HL-60 (cell line): Measurements from ENCODE around the gene INSIG1.

Source experiments
- DNase-seq, 2 experiments: peaks; one replicate each; pipeline ENCODE4 v3.0.0-alpha.2; 2010 to 2020; ENCODE audit warnings: low read depth in 1 of 2, low spot score in 1 of 2
- H3K27ac ChIP-seq: fragments of 250-450 bp; sonication (Bioruptor Pico); replicated peaks from 2 replicates; pipeline ENCODE4 v1.5.1; 2020; ENCODE audit warnings: mild to moderate bottlenecking, moderate library complexity
- H3K27me3 ChIP-seq: fragments of 250-450 bp; sonication (Bioruptor Pico); 2 replicates; pipeline ENCODE4 v1.5.1; 2021; ENCODE audit warnings: mild to moderate bottlenecking, moderate library complexity; ENCODE audit not compliant: insufficient read depth, poor library complexity, severe bottlenecking
- H3K4me3 ChIP-seq: replicated peaks from 2 replicates; pipeline ENCODE4 v1.5.1; 2011; ENCODE audit warnings: mild to moderate bottlenecking, control low read depth, low read length; ENCODE audit not compliant: insufficient read depth
- GABPA ChIP-seq: IDR thresholded peaks from 2 replicates; pipeline ENCODE4 v1.6.1; 2012; ENCODE audit warnings: low read depth
- POLR2AphosphoS5 ChIP-seq: IDR thresholded peaks from 2 replicates; pipeline ENCODE4 v1.6.1; 2012; ENCODE audit warnings: low read depth
- SPI1 ChIP-seq: IDR thresholded peaks from 2 replicates; pipeline ENCODE4 v1.6.1; 2012; ENCODE audit warnings: low read depth, mild to moderate bottlenecking, borderline replicate concordance
- TF ChIP-seq, protein P1 (sequence below): IDR thresholded peaks from one replicate; pipeline ENCODE4 v1.5.1; 2011; ENCODE audit warnings: low read length, control low read depth, inconsistent platforms; ENCODE audit not compliant: insufficient read depth
- TF ChIP-seq, protein P2 (sequence below): IDR thresholded peaks from 2 replicates; pipeline ENCODE4 v1.6.1; 2012; ENCODE audit warnings: low read depth; ENCODE audit not compliant: insufficient replicate concordance

INSIG1 gene

DNA sequence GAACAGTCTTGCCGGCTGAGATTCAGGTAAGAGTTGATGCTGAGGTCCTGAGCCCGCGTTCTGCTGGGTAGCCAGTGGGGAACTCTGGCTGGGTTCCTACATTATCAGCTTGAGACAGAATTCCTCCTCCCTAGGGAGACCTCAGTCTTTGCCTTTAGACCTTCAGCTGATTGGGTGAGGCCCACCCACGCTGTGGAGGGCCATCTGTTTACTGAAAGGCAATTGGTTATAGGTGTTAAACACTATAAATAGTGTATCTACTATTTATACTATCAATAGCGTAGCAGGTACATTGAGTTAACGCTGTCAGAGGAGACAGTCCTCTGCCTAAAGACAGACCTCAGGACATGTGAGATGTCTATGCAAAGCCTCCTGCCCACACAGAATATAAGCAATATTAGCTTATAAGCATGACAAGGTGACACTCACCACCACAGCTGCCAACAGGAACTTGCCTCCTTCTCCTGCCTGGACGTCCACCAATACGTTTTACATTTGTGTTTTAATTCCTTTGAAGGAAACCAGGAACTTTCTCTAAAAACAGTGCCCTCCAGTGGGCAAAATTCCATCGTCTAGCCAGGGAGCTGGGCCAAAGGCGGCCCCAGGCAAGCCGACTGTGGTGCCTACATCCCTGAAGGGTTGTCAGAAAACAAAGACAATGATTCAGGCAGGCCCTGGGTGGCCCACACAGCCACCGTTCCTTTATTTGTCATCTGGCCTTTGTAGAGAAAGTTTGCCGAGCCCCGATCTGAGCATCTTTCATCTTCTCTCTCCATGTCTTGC lies 58.8 kb downstream of the INSIG1 start:
- peak overlapping the region; percentile 66 for H3K27ac ChIP-seq
- DNase-seq, result no peak
- TF ChIP-seq SPI1, result no peak
- no peak for TF ChIP-seq POLR2AphosphoS5
- TF ChIP-seq, protein P1, sequence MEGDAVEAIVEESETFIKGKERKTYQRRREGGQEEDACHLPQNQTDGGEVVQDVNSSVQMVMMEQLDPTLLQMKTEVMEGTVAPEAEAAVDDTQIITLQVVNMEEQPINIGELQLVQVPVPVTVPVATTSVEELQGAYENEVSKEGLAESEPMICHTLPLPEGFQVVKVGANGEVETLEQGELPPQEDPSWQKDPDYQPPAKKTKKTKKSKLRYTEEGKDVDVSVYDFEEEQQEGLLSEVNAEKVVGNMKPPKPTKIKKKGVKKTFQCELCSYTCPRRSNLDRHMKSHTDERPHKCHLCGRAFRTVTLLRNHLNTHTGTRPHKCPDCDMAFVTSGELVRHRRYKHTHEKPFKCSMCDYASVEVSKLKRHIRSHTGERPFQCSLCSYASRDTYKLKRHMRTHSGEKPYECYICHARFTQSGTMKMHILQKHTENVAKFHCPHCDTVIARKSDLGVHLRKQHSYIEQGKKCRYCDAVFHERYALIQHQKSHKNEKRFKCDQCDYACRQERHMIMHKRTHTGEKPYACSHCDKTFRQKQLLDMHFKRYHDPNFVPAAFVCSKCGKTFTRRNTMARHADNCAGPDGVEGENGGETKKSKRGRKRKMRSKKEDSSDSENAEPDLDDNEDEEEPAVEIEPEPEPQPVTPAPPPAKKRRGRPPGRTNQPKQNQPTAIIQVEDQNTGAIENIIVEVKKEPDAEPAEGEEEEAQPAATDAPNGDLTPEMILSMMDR, result no peak
- no peak for TF ChIP-seq GABPA
- TF ChIP-seq, protein P2, sequence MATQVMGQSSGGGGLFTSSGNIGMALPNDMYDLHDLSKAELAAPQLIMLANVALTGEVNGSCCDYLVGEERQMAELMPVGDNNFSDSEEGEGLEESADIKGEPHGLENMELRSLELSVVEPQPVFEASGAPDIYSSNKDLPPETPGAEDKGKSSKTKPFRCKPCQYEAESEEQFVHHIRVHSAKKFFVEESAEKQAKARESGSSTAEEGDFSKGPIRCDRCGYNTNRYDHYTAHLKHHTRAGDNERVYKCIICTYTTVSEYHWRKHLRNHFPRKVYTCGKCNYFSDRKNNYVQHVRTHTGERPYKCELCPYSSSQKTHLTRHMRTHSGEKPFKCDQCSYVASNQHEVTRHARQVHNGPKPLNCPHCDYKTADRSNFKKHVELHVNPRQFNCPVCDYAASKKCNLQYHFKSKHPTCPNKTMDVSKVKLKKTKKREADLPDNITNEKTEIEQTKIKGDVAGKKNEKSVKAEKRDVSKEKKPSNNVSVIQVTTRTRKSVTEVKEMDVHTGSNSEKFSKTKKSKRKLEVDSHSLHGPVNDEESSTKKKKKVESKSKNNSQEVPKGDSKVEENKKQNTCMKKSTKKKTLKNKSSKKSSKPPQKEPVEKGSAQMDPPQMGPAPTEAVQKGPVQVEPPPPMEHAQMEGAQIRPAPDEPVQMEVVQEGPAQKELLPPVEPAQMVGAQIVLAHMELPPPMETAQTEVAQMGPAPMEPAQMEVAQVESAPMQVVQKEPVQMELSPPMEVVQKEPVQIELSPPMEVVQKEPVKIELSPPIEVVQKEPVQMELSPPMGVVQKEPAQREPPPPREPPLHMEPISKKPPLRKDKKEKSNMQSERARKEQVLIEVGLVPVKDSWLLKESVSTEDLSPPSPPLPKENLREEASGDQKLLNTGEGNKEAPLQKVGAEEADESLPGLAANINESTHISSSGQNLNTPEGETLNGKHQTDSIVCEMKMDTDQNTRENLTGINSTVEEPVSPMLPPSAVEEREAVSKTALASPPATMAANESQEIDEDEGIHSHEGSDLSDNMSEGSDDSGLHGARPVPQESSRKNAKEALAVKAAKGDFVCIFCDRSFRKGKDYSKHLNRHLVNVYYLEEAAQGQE, result no peak
- no peaks in the 10 kb centered on the region for H3K27me3 ChIP-seq
- no peak overlapping the region for H3K4me3 ChIP-seq

DNA sequence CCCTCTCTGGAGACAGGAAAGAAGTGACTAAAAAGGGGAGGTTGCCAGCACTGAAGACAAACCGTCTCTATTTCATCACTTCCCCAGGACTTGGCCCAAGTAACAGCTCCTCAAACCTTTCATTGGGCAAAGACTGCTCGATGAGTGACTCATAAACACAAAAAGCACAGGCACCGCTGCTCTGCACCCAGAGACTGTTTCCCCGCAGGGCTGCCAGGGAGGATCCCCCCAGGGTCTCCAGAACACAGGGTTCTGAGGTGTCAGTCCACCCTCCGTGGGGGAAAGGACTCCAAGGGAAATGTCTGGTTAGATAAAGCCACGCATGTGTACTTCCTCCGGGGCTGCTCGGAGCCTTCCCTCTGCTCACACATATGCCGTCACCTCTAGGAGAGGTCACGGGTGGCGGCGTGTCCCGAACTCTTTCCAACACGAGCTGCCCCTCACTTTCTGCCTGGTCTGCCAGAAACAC lies 59.9 kb downstream of the INSIG1 start:
- DNase-seq, result peak; percentile 80 to 82
- Histone ChIP-seq H3K4me3 (no peak overlapping the region), H3K27ac (peak overlapping the region; percentile 66), H3K27me3 (no peaks in the 10 kb centered on the region)
- TF ChIP-seq GABPA (no peak), SPI1 (peak; percentile 43; the same call in 1 of the 2 replicates)

DNA sequence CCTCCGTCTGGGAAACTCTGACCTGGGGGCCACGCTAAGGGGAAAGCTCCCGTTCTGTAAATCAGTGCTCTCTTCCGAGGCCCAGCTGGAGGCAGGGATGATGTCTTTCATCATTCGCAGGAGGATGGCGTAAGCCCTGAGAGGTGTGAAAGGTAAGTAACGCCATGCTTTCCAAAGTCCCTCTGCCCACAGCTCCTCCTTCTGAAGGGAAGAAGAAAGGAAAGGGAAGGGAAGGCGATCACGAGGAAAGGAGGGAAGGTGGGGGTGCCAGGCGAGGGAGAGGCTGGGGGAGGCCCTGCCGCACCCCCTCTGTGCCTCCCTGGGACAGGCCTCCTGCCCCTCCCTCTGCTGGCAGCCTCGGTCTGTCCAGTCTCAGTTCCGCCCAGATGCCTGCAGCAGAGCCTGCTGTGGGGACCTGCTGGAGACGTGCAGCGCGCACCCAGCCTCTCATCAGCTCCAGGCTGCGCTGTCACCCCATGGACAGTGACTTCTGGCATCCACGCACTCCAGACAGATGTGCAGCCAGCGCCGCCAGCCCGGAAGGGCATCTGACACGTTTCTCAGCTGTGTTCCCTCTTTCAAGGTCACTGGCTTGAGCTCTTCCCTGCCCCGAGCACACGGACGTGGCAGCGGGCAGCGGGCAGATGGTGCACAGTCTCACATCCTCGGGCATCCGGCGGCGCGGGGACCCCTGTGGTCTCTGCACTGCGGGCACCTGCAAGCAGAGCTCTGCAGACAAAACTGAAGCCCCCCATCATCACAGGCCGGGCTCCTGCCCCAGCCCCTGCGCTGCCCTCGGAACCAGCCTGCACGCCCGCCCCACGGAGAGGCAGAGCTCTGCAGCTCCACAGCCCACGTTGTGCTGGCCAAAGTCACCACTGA lies 60.6 kb downstream of the INSIG1 start:
- H3K27ac ChIP-seq, result peak overlapping the region; percentile 66
- no peak overlapping the region for H3K4me3 ChIP-seq
- TF ChIP-seq, protein P1, result no peak
- H3K27me3 ChIP-seq, result no peaks in the 10 kb centered on the region
- DNase-seq, result no peak

DNA sequence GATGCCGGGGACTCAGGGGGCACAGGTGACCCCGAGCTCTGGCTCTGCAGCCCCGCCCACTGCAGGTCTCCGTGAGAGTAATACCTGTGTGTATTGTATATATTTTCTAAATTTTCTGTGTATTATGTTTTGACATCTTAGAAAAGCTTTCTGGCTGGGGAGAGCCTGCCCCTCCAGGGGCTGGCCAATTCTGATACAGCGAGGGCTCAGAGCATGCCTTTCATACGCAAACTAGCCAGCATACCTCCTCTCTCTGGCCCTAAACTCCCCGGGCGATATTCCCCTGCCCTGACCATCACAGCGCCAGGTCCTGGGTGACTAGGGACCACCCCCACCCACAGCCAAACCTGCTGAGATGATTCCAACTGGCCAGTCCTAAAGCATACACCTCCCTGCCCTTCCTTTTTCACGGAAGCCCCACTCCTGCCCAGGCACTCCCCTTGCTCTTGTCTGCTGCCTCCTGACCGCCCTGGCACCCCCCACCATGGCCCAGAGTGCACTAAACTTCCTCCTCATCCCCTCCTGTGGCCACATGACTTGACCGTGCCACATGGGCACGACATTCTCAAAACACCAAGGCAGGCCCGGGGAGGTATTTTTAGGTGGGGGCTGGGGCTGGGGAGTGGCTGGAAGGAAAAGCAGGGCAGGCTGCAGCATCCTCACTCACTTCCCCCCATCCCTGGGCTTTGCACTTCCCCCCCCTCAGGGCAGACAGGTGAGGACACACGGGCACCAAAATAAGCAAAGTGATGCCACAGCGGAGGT lies 61.5 kb downstream of the INSIG1 start:
- Histone ChIP-seq H3K4me3 (no peak overlapping the region), H3K27me3 (no peaks in the 10 kb centered on the region)

More for the DNA sequence above, 61.5 kb downstream of the INSIG1 start:
- no peak for DNase-seq
- TF ChIP-seq POLR2AphosphoS5, result no peak
- TF ChIP-seq, protein P2, result no peak
- no peak for TF ChIP-seq SPI1
- TF ChIP-seq, protein P1, result no peak
- no peak for TF ChIP-seq GABPA
- H3K27ac ChIP-seq, result no peak overlapping the region
